ENCODE results near the gene GABRG2.
"Not testable (repeated sequence)": the region's sequence is repeated elsewhere in the genome, so short reads cannot be mapped to it uniquely, and the experiment has no call there.

Gene GABRG2

GRCh38 chr5:162067655-162068411, at the start of gene GABRG2:
Gene GABRG2 (plus strand): TSS chr5:162067773. CDS start chr5:162068000, 227 bp downstream.
- no peak for DNase-seq

- DNase-seq = no peak
These were observed 42.3 kb upstream of the GABRG2 start for GRCh38 chr5:162025312-162025711.

GRCh38 chr5:162026803-162027202, 40.8 kb upstream of the GABRG2 start:
- DNase-seq = no peak

- DNase-seq = no peak
These were observed 30.1 kb upstream of the GABRG2 start for GRCh38 chr5:162037431-162037830.

GRCh38 chr5:162047279-162047678, 20.3 kb upstream of the GABRG2 start:
- DNase-seq = no peak

GRCh38 chr5:162052676-162053075, 14.9 kb upstream of the GABRG2 start:
- DNase-seq = no peak

- DNase-seq = not testable (repeated sequence)
These were observed 12.5 kb upstream of the GABRG2 start for GRCh38 chr5:162055095-162055494.

- DNase-seq = no peak
These were observed 411 bp upstream of the GABRG2 start for GRCh38 chr5:162067162-162067561.

GRCh38 chr5:162068412-162068811, 839 bp downstream of the GABRG2 start:
- DNase-seq = peak in 1 of 2 experiments; percentile 7

GRCh38 chr5:162068936-162069335, 1.4 kb downstream of the GABRG2 start:
- no peak for DNase-seq

GRCh38 chr5:162078805-162079204, 11.2 kb downstream of the GABRG2 start:
- DNase-seq = no peak

GRCh38 chr5:162091336-162091735, 23.8 kb downstream of the GABRG2 start:
- no peak for DNase-seq

GRCh38 chr5:162096448-162096847, 28.9 kb downstream of the GABRG2 start:
- no peak for DNase-seq

- no peak for DNase-seq
These were observed 40.0 kb downstream of the GABRG2 start for GRCh38 chr5:162107591-162107990.

- no peak for DNase-seq
These were observed 52.2 kb downstream of the GABRG2 start for GRCh38 chr5:162119801-162120200.

- DNase-seq = no peak
These were observed 60.5 kb downstream of the GABRG2 start for GRCh38 chr5:162128117-162128516.

- DNase-seq = no peak
These were observed 64.8 kb downstream of the GABRG2 start for GRCh38 chr5:162132348-162132747.

GRCh38 chr5:162139190-162139589, 71.6 kb downstream of the GABRG2 start:
- DNase-seq = no peak

- DNase-seq = no peak
These were observed 86.7 kb downstream of the GABRG2 start for GRCh38 chr5:162154242-162154641.

GRCh38 chr5:162160401-162160800, 92.8 kb downstream of the GABRG2 start:
- no peak for DNase-seq

- DNase-seq = no peak
These were observed 96.1 kb downstream of the GABRG2 start for GRCh38 chr5:162163663-162164062.

GRCh38 chr5:162174358-162174974, 106.9 kb downstream of the GABRG2 start:
- DNase-seq = no peak

- DNase-seq = no peak
These were observed 119.8 kb downstream of the GABRG2 start for GRCh38 chr5:162187371-162187770.

GRCh38 chr5:162189719-162190118, 122.1 kb downstream of the GABRG2 start:
- no peak for DNase-seq

- DNase-seq = no peak
These were observed 125.4 kb downstream of the GABRG2 start for GRCh38 chr5:162193012-162193411.

Measured in AML-193 (cell line).